Natural killer cell treated with Interleukin-12 subunit alpha and Interleukin-12 subunit beta and Interleukin-15 and Interleukin-18, amount 100 ng/mL, for 72 hours (primary cell): ENCODE results near the gene MSH6. TPM values are rescaled to one million over a fixed set of nuclear protein-coding genes. Genes with fewer than 3 reads are reported as not detected.
A peak's percentile ranks its signal among the peaks of the same experiment; 100 is the strongest.

ENCODE experiments used
- ATAC-seq, 2 donors: fragments of 150-1000 bp; cut with Tn5 transposase in 1 of 2; sonication (Bioruptor Pico), chemical (Tn5 transposase) in 1 of 2; 2 replicates each; pipeline ENCODE4 v1.10.0; 2021
- DNase-seq: peaks from one replicate; pipeline ENCODE4 v3.0.0; 2022; ENCODE audit warnings: low spot score
- H3K27ac Mint-ChIP-seq, 2 donors: 1 replicate in 1 of 2; 2 replicates in 1 of 2; pipeline ENCODE4 v1.8.0; 2022; ENCODE audit warnings: mixed read lengths in 2 of 2, mild to moderate bottlenecking in 1 of 2, moderate library complexity in 1 of 2
- H3K27me3 Mint-ChIP-seq, 2 donors: 1 replicate in 1 of 2; 2 replicates in 1 of 2; pipeline ENCODE4 v1.8.0; 2022; ENCODE audit warnings: mixed read lengths in 2 of 2
- H3K36me3 Mint-ChIP-seq: one replicate; pipeline ENCODE4 v1.8.0; 2022; ENCODE audit warnings: mixed read lengths
- H3K4me1 Mint-ChIP-seq, 2 donors: 1 replicate in 1 of 2; 2 replicates in 1 of 2; pipeline ENCODE4 v1.8.0; 2022; ENCODE audit warnings: low read depth in 2 of 2, mixed read lengths in 2 of 2, mild to moderate bottlenecking in 1 of 2
- H3K4me3 Mint-ChIP-seq: one replicate; pipeline ENCODE4 v1.8.0; 2022; ENCODE audit warnings: mixed read lengths
- H3K9me3 Mint-ChIP-seq: 2 replicates; pipeline ENCODE4 v1.8.0; 2022; ENCODE audit warnings: mixed read lengths
- total RNA-seq, 2 donors: library from RNA; stranded (reverse); gene quantifications; one replicate each; pipeline ENCODE4 v1.2.3, GENCODE V29; 2022

The MSH6 gene
- total RNA-seq, 2 donors from 2014 or later = 62.7 to 81.2 TPM

DNA sequence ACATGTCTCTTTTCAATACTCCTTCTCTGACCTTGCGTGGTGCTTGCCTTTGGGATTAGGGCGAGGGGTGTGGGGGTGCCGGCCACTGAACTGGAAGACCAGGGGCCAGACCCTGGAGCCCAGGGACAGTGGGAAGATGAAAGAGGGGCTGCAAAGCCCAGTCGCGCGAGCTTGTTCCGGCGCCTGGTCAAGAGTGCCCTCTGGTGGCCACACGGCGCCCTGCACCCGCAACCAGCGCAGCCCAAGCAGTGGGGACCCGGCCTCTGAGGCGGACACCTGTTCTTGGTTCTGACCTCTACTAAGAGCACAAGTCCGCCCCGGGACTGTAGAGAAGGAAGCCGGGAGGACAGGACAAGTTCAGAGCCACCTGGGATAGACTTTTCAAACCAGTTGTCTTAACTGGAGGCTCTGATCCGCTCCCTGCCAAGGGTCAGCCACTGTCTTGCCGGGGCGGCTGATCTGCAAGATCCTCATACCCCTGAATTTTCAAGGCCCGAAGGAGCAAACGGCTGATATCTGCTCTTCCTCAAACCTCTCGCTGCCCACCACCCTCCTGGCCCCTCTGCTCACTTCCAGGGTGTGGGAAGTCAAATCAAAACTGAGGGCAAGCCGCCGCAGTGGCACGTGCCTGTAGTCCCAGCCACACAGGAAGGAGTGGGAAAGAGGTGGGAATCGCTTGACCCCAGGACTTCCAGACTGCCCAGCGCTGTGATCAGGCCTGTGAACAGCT lies 14.9 kb upstream of the MSH6 start:
- H3K4me3 Mint-ChIP-seq = no peak overlapping the region
- peak; percentile 79 to 84 for ATAC-seq
- peak; percentile 66 for DNase-seq
- no peak overlapping the region for H3K27ac Mint-ChIP-seq
- no peaks in the 10 kb centered on the region for H3K36me3 Mint-ChIP-seq
- H3K27me3 Mint-ChIP-seq = peaks cover 0 to 2% of the 10 kb centered on the region in 2 donors
- peaks cover 4 to 10% of the 10 kb centered on the region in 2 donors for H3K4me1 Mint-ChIP-seq
- no peaks in the 10 kb centered on the region for H3K9me3 Mint-ChIP-seq

- no peak overlapping the region for H3K27ac Mint-ChIP-seq
- peaks cover 0 to 2% of the 10 kb centered on the region in 2 donors for H3K27me3 Mint-ChIP-seq
- H3K36me3 Mint-ChIP-seq = no peaks in the 10 kb centered on the region
- H3K4me3 Mint-ChIP-seq = no peak overlapping the region
- DNase-seq = no peak
- peaks cover 4 to 10% of the 10 kb centered on the region in 2 donors for H3K4me1 Mint-ChIP-seq
- H3K9me3 Mint-ChIP-seq = no peaks in the 10 kb centered on the region
- ATAC-seq = no peak
Measured at GRCh38 chr2:47769318-47769717, 13.6 kb upstream of the MSH6 start.

DNA sequence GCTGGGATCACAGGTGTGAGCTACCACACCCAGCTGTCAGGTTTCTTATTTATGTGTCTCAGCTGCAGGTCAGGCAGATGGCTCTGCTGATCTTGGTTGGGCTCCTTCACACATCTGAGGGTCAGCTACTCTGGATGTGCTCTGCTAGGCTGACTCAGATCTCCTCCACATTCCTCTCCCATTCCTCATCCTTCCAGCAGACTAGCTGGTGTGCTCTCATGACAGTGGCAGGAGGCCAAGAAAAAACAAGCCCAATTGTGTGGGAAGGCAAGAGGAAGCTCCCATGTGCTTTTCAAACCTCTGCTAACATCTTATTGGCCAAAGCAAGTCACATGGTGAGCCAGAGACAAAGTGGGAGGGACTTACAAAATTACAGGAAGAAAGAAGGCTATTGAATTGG lies 11.7 kb upstream of the MSH6 start:
- H3K9me3 Mint-ChIP-seq = no peaks in the 10 kb centered on the region
- ATAC-seq (no peak), DNase-seq (no peak)
- peaks cover 0 to 2% of the 10 kb centered on the region in 2 donors for H3K27me3 Mint-ChIP-seq
- no peaks in the 10 kb centered on the region for H3K36me3 Mint-ChIP-seq
- peaks cover 4 to 10% of the 10 kb centered on the region in 2 donors for H3K4me1 Mint-ChIP-seq
- H3K4me3 Mint-ChIP-seq = no peak overlapping the region
- H3K27ac Mint-ChIP-seq = no peak overlapping the region

DNA sequence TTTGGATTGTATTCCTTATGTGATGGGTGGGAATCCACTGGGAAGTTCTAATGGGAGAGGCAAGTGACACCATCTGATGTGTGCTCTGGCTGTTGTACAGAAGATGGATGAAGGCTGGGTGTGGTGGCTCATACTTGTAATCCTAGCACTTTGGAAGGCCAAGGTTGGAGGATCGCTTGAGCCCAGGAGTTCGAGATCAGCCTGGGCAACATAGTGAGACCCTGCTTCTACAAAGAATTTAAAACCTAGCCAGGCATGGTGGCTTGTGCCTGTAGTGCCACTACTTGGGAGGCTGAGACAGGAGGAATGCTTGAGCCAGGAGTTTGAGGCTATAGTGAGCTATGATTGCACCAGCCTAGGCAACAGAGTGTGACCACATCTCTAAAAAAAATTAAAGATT lies 10.6 kb upstream of the MSH6 start:
- Mint-ChIP-seq H3K36me3 (no peaks in the 10 kb centered on the region), H3K4me1 (peaks cover 4 to 10% of the 10 kb centered on the region in 2 donors), H3K27ac (no peak overlapping the region), H3K4me3 (no peak overlapping the region), H3K27me3 (peaks cover 0 to 2% of the 10 kb centered on the region in 2 donors), H3K9me3 (no peaks in the 10 kb centered on the region)
- ATAC-seq (no peak), DNase-seq (no peak)

GRCh38 chr2:47774567-47774966 lies 8.4 kb upstream of the MSH6 start:
- no peaks in the 10 kb centered on the region for H3K36me3 Mint-ChIP-seq

DNA sequence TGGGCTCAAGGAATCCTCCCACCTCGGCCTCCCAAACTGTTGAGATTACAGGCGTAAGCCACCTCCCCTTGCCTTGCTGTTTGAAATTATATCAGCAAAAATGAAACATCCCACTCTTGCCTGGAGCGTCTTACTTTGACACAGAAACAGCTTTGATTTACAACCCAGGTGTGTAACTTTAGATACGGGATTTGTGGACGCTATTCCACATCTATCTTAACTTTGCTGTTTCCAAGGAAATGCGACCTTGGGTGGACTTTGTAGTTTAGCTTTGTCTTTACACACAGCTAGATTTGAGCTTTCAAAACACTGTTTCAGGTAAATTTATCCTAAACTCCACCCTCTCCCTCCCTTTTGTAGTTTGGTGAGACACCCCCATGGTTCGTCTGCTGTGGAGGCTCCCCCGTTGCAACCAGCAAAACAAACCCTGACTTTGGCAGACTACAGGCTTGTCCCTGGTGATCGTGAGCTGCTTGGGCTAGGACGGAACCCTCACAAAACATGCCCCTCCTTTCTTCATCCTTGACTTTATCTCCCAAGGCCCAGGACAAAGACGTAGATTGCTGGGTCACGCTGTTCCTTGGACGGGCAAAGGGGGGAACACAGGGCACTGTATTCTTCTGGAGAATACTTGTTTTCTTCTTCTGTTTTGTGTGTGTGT lies 5.5 kb upstream of the MSH6 start:
- no peak overlapping the region for H3K4me3 Mint-ChIP-seq

More at GRCh38 chr2:47774567-47774966, 8.4 kb upstream of the MSH6 start:
- Mint-ChIP-seq H3K27ac (no peak overlapping the region), H3K4me3 (no peak overlapping the region), H3K9me3 (no peaks in the 10 kb centered on the region), H3K4me1 (peaks cover 0 to 4% of the 10 kb centered on the region in 2 donors), H3K27me3 (peaks cover 0 to 2% of the 10 kb centered on the region in 2 donors)
- DNase-seq = no peak
- no peak for ATAC-seq

GRCh38 chr2:47778698-47779425 lies 4.1 kb upstream of the MSH6 start:
- no peaks in the 10 kb centered on the region for H3K27me3 Mint-ChIP-seq
- ATAC-seq = no peak
- no peak overlapping the region for H3K4me3 Mint-ChIP-seq
- peaks cover 0 to 5% of the 10 kb centered on the region in 2 donors for H3K4me1 Mint-ChIP-seq
- no peaks in the 10 kb centered on the region for H3K36me3 Mint-ChIP-seq
- DNase-seq = no peak
- no peak overlapping the region for H3K27ac Mint-ChIP-seq
- H3K9me3 Mint-ChIP-seq = no peaks in the 10 kb centered on the region

More for the DNA sequence above, 5.5 kb upstream of the MSH6 start:
- no peaks in the 10 kb centered on the region for H3K9me3 Mint-ChIP-seq
- H3K27me3 Mint-ChIP-seq = peaks cover 0 to 2% of the 10 kb centered on the region in 2 donors
- H3K27ac Mint-ChIP-seq = no peak overlapping the region
- H3K36me3 Mint-ChIP-seq = no peaks in the 10 kb centered on the region
- ATAC-seq (no peak), DNase-seq (no peak)
- H3K4me1 Mint-ChIP-seq = no peaks in the 10 kb centered on the region

- Mint-ChIP-seq H3K36me3 (no peaks in the 10 kb centered on the region), H3K9me3 (no peaks in the 10 kb centered on the region), H3K4me1 (peaks cover 0 to 7% of the 10 kb centered on the region in 2 donors), H3K27me3 (no peaks in the 10 kb centered on the region), H3K4me3 (no peak overlapping the region), H3K27ac (no peak overlapping the region)
- DNase-seq (no peak), ATAC-seq (no peak)
Measured at GRCh38 chr2:47779426-47779790, 3.5 kb upstream of the MSH6 start.

DNA sequence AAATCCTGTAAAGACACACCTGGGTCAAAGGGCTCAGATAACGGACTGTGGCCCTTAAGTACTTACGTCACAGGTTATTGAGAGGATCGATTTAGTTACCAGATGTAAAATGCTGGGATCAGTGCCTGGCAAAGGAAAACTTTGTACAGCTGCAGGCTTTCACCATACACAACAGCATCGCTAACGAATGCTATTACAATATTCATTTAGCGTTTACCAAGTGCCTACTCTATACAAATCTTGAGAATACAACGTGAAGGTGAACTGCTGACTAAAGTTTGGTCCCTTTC lies 619 bp upstream of the MSH6 start:
- no peak for DNase-seq
- Mint-ChIP-seq H3K4me1 (peaks cover 18 to 20% of the 10 kb centered on the region in 2 donors), H3K27ac (peak overlapping the region in 1 of 2 donors; percentile 74), H3K9me3 (no peaks in the 10 kb centered on the region), H3K27me3 (no peaks in the 10 kb centered on the region), H3K36me3 (peaks cover 4% of the 10 kb centered on the region), H3K4me3 (peak overlapping the region; percentile 93)
- ATAC-seq = no peak

- Mint-ChIP-seq H3K27me3 (no peaks in the 10 kb centered on the region), H3K9me3 (no peaks in the 10 kb centered on the region), H3K4me3 (peak overlapping the region; percentile 93), H3K4me1 (peaks cover 18 to 20% of the 10 kb centered on the region in 2 donors), H3K27ac (peak overlapping the region; percentile 57 to 74), H3K36me3 (peaks cover 4% of the 10 kb centered on the region)
- ATAC-seq (peak; percentile 34 to 49), DNase-seq (peak; percentile 74)
Measured at GRCh38 chr2:47783486-47784351, 774 bp downstream of the MSH6 start.

- DNase-seq (no peak), ATAC-seq (no peak)
- Mint-ChIP-seq H3K9me3 (no peaks in the 10 kb centered on the region), H3K4me1 (peaks cover 18 to 20% of the 10 kb centered on the region in 2 donors), H3K36me3 (peaks cover 4% of the 10 kb centered on the region), H3K4me3 (peak overlapping the region; percentile 93), H3K27ac (peak overlapping the region; percentile 57 to 74), H3K27me3 (no peaks in the 10 kb centered on the region)
Measured at GRCh38 chr2:47784352-47784851, 1.5 kb downstream of the MSH6 start.

DNA sequence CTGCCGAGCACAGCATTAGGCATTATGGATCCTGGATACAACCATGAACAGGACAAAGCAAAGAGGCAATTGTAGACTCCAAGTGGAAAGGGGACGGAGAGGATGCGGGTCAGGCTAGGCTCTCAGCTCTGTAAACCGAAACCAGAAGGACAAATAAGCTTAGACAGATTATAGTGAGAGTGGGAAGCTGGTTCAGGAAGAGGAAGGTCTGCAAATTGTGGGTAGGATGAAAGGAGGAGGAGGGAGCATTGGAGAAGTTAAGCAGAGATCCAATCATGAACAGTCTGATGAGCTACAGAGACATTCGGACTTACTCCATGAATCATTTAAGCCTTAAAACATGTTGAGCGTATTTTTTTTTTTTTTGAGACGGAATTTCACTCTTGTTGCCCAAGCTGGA lies 3.0 kb downstream of the MSH6 start:
- ATAC-seq (no peak), DNase-seq (no peak)
- Mint-ChIP-seq H3K4me3 (peak overlapping the region; percentile 93), H3K36me3 (peaks cover 4% of the 10 kb centered on the region), H3K4me1 (peaks cover 22 to 25% of the 10 kb centered on the region in 2 donors), H3K9me3 (no peaks in the 10 kb centered on the region), H3K27me3 (no peaks in the 10 kb centered on the region), H3K27ac (peak overlapping the region; percentile 10 to 16)

- no peak overlapping the region for H3K4me3 Mint-ChIP-seq
- peak overlapping the region in 1 of 2 donors; percentile 36 for H3K27ac Mint-ChIP-seq
- H3K4me1 Mint-ChIP-seq = peaks cover 7 to 11% of the 10 kb centered on the region in 2 donors
- no peaks in the 10 kb centered on the region for H3K27me3 Mint-ChIP-seq
- ATAC-seq = no peak
- peaks cover 32% of the 10 kb centered on the region for H3K36me3 Mint-ChIP-seq
- H3K9me3 Mint-ChIP-seq = no peaks in the 10 kb centered on the region
- DNase-seq = no peak
Measured at GRCh38 chr2:47796090-47796697, 13.2 kb downstream of the MSH6 start.
